ENCODE measurements around the gene ZPBP.
"Not testable (repeated sequence)": the region's sequence is repeated elsewhere in the genome, so short reads cannot be mapped to it uniquely, and the experiment has no call there.

ZPBP gene

DNA sequence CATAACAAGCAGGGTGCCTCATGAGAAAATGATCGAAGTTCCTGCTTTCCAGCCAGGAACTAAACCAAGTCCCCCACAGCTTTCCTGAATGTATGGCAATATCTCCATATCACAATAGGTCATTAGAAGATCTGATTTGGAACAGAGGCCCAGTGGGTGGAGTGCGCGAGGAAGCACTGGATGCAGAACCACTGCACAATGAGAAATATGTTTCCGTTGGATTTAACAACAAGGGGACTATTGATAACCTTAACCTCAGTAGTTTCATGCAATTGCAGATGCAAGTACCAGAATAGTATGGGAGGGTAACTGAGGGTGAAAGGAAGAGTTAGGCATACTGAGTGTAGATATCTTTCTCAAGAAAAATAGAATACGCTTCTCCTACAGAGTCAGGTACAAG, 45.3 kb downstream of the ZPBP start:
- Histone ChIP-seq H3K23ac (ENCODE audit: low read length in 2 of 2) (no peak overlapping the region), H3K9ac (ENCODE audit: low read length) (no peak overlapping the region), H3K27me3 (ENCODE audit: control insufficient read depth in 1 of 2, insufficient read depth in 1 of 2, low read length in 2 of 2) (no peaks in the 10 kb centered on the region), H3K9me3 (ENCODE audit: control insufficient read depth, low read length) (no peaks in the 10 kb centered on the region), H2BK120ac (ENCODE audit: low read depth, low read length) (no peak overlapping the region), H3K18ac (ENCODE audit: low read depth in 1 of 2, low read length in 2 of 2) (no peak overlapping the region), H2BK15ac (ENCODE audit: low read depth, poor library complexity, severe bottlenecking) (no peak overlapping the region), H3K27ac (ENCODE audit: low read length, poor library complexity, severe bottlenecking) (no peak overlapping the region), H3K36me3 (ENCODE audit: control insufficient read depth in 1 of 2, insufficient read depth in 2 of 2, low read depth in 1 of 2, low read length in 2 of 2) (no peaks in the 10 kb centered on the region), H4K91ac (ENCODE audit: low read length) (no peak overlapping the region), H3K4me3 (ENCODE audit: insufficient read depth in 1 of 2, low read depth in 1 of 2, low read length in 2 of 2) (no peak overlapping the region), H4K8ac (ENCODE audit: low read length) (no peak overlapping the region), H2AFZ (ENCODE audit: low read depth, low read length) (no peak overlapping the region), H2AK5ac (ENCODE audit: low read length, severe bottlenecking) (no peak overlapping the region), H2BK12ac (ENCODE audit: low read length in 2 of 2) (no peak overlapping the region), H3K4ac (ENCODE audit: low read depth in 1 of 2, low read length in 2 of 2) (no peak overlapping the region), H2BK5ac (ENCODE audit: low read depth, low read length, poor library complexity, severe bottlenecking) (no peak overlapping the region), H3K14ac (ENCODE audit: low read length in 2 of 2) (no peak overlapping the region), H3K79me1 (replicated peaks; ENCODE audit: low read length, poor library complexity, severe bottlenecking) (no peaks in the 10 kb centered on the region), H3K4me2 (ENCODE audit: low read length, poor library complexity, severe bottlenecking) (no peak overlapping the region), H3K4me1 (ENCODE audit: control insufficient read depth, insufficient read depth, low read depth, low read length) (no peaks in the 10 kb centered on the region)
- DNase-seq, result no peak
- WGBS, result 84% methylated on average over 4 of the region's 5 CpGs

DNA sequence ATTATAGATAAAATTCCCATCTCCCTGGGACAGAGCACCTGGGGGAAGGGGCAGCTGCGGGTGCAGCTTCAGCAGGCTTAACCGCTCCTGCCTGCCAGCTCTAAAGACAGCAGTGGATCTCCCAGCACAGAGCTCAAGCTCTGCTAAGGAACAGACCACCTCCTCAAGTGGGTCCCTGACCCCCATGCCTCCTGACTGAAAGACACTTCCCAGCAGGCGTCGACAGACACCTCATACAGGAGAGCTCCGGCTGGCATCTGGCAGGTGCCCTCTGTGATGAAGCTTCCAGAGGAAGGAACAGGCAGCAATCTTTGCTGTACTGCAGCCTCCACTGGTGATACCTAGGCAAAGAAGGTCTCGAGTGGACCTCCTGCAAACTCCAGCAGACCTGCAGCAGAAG, 51.9 kb downstream of the ZPBP start:
- not testable (repeated sequence) for H3K4me1 ChIP-seq (ENCODE audit: control insufficient read depth, insufficient read depth, low read depth, low read length); H3K14ac ChIP-seq (ENCODE audit: low read length in 2 of 2); H2AFZ ChIP-seq (ENCODE audit: low read depth, low read length); H3K4me3 ChIP-seq (ENCODE audit: insufficient read depth in 1 of 2, low read depth in 1 of 2, low read length in 2 of 2); H2BK5ac ChIP-seq (ENCODE audit: low read depth, low read length, poor library complexity, severe bottlenecking); H3K79me1 ChIP-seq (replicated peaks; ENCODE audit: low read length, poor library complexity, severe bottlenecking); H3K9ac ChIP-seq (ENCODE audit: low read length); H4K91ac ChIP-seq (ENCODE audit: low read length); H4K8ac ChIP-seq (ENCODE audit: low read length); H3K27me3 ChIP-seq (ENCODE audit: control insufficient read depth in 1 of 2, insufficient read depth in 1 of 2, low read length in 2 of 2); H2BK120ac ChIP-seq (ENCODE audit: low read depth, low read length); H3K23ac ChIP-seq (ENCODE audit: low read length in 2 of 2); H3K4ac ChIP-seq (ENCODE audit: low read depth in 1 of 2, low read length in 2 of 2); H3K27ac ChIP-seq (ENCODE audit: low read length, poor library complexity, severe bottlenecking); H2BK12ac ChIP-seq (ENCODE audit: low read length in 2 of 2); H3K9me3 ChIP-seq (ENCODE audit: control insufficient read depth, low read length); H2BK15ac ChIP-seq (ENCODE audit: low read depth, poor library complexity, severe bottlenecking); H3K4me2 ChIP-seq (ENCODE audit: low read length, poor library complexity, severe bottlenecking); H3K36me3 ChIP-seq (ENCODE audit: control insufficient read depth in 1 of 2, insufficient read depth in 2 of 2, low read depth in 1 of 2, low read length in 2 of 2); H2AK5ac ChIP-seq (ENCODE audit: low read length, severe bottlenecking); H3K18ac ChIP-seq (ENCODE audit: low read depth in 1 of 2, low read length in 2 of 2); DNase-seq
- 74% methylated on average over 6 of the region's 6 CpGs for WGBS

DNA sequence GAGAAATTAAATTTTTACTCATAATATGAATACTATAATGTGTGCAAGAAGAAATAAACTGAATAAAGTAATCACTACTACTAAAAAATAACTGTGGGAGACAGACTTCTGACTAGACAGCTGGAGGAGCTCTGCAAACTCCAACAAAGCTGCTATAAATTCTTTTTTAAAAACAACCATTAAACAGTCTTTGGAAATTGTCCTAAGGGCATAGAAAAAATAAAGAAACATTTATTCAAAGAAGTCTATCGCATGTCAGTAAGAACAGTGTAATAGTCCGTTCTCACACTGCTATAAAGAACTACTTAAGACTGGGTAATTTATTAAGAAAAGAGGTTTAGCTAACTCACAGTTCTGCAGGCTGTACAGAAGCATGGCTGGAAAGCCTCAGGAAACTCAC, 56.0 kb downstream of the ZPBP start:
- no peak overlapping the region for H4K8ac ChIP-seq (ENCODE audit: low read length)
- H3K27me3 ChIP-seq (ENCODE audit: control insufficient read depth in 1 of 2, insufficient read depth in 1 of 2, low read length in 2 of 2), result peaks cover 0 to 2% of the 10 kb centered on the region in 2 experiments
- no peak overlapping the region for H3K23ac ChIP-seq (ENCODE audit: low read length in 2 of 2)
- H2BK5ac ChIP-seq (ENCODE audit: low read depth, low read length, poor library complexity, severe bottlenecking), result no peak overlapping the region
- no peak overlapping the region for H3K4me3 ChIP-seq (ENCODE audit: insufficient read depth in 1 of 2, low read depth in 1 of 2, low read length in 2 of 2)
- H3K9ac ChIP-seq (ENCODE audit: low read length), result no peak overlapping the region
- H3K79me1 ChIP-seq (replicated peaks; ENCODE audit: low read length, poor library complexity, severe bottlenecking), result no peaks in the 10 kb centered on the region
- no peak for DNase-seq
- H2BK15ac ChIP-seq (ENCODE audit: low read depth, poor library complexity, severe bottlenecking), result no peak overlapping the region
- no peak overlapping the region for H4K91ac ChIP-seq (ENCODE audit: low read length)
- H3K4me2 ChIP-seq (ENCODE audit: low read length, poor library complexity, severe bottlenecking), result no peak overlapping the region
- no CpG with 5 or more reads among the region's 2 CpGs for WGBS
- H3K18ac ChIP-seq (ENCODE audit: low read depth in 1 of 2, low read length in 2 of 2), result no peak overlapping the region
- no peak overlapping the region for H2BK120ac ChIP-seq (ENCODE audit: low read depth, low read length)
- H2AK5ac ChIP-seq (ENCODE audit: low read length, severe bottlenecking), result no peak overlapping the region
- no peak overlapping the region for H2BK12ac ChIP-seq (ENCODE audit: low read length in 2 of 2)
- H3K9me3 ChIP-seq (ENCODE audit: control insufficient read depth, low read length), result no peaks in the 10 kb centered on the region
- no peak overlapping the region for H3K27ac ChIP-seq (ENCODE audit: low read length, poor library complexity, severe bottlenecking)
- H2AFZ ChIP-seq (ENCODE audit: low read depth, low read length), result no peak overlapping the region
- H3K4ac ChIP-seq (ENCODE audit: low read depth in 1 of 2, low read length in 2 of 2), result no peak overlapping the region
- no peaks in the 10 kb centered on the region for H3K36me3 ChIP-seq (ENCODE audit: control insufficient read depth in 1 of 2, insufficient read depth in 2 of 2, low read depth in 1 of 2, low read length in 2 of 2)
- H3K14ac ChIP-seq (ENCODE audit: low read length in 2 of 2), result no peak overlapping the region
- H3K4me1 ChIP-seq (ENCODE audit: control insufficient read depth, insufficient read depth, low read depth, low read length), result no peaks in the 10 kb centered on the region

DNA sequence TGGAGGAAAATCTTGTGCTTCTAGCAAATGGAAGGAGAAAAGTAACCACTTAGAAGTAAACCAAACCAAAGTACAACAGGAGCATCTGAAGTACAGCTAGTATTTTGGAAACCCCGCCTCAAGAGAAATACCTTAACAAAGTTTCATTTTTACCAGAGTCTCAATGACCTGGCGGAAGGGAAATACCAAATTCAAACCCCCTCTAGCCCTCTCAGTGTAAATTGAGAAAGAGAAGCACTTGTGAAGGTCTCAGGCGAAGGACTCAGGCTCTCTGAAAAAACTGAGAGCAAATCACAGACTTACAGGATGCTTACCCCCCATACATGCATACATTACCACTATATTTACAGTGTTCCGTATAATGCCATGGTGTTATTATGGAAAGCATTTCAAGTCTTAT, 70.1 kb downstream of the ZPBP start:
- Histone ChIP-seq H3K4me3 (ENCODE audit: insufficient read depth in 1 of 2, low read depth in 1 of 2, low read length in 2 of 2) (no peak overlapping the region), H3K4me2 (ENCODE audit: low read length, poor library complexity, severe bottlenecking) (no peak overlapping the region), H2AFZ (ENCODE audit: low read depth, low read length) (no peak overlapping the region), H4K91ac (ENCODE audit: low read length) (no peak overlapping the region), H3K14ac (ENCODE audit: low read length in 2 of 2) (no peak overlapping the region), H3K9ac (ENCODE audit: low read length) (no peak overlapping the region), H2AK5ac (ENCODE audit: low read length, severe bottlenecking) (no peak overlapping the region), H2BK15ac (ENCODE audit: low read depth, poor library complexity, severe bottlenecking) (no peak overlapping the region), H3K18ac (ENCODE audit: low read depth in 1 of 2, low read length in 2 of 2) (no peak overlapping the region), H3K23ac (ENCODE audit: low read length in 2 of 2) (no peak overlapping the region), H3K79me1 (replicated peaks; ENCODE audit: low read length, poor library complexity, severe bottlenecking) (no peaks in the 10 kb centered on the region), H3K4ac (ENCODE audit: low read depth in 1 of 2, low read length in 2 of 2) (no peak overlapping the region), H2BK12ac (ENCODE audit: low read length in 2 of 2) (no peak overlapping the region), H2BK120ac (ENCODE audit: low read depth, low read length) (no peak overlapping the region), H4K8ac (ENCODE audit: low read length) (no peak overlapping the region), H3K9me3 (ENCODE audit: control insufficient read depth, low read length) (no peaks in the 10 kb centered on the region), H2BK5ac (ENCODE audit: low read depth, low read length, poor library complexity, severe bottlenecking) (no peak overlapping the region), H3K27ac (ENCODE audit: low read length, poor library complexity, severe bottlenecking) (no peak overlapping the region), H3K36me3 (ENCODE audit: control insufficient read depth in 1 of 2, insufficient read depth in 2 of 2, low read depth in 1 of 2, low read length in 2 of 2) (no peaks in the 10 kb centered on the region), H3K27me3 (ENCODE audit: control insufficient read depth in 1 of 2, insufficient read depth in 1 of 2, low read length in 2 of 2) (no peaks in the 10 kb centered on the region), H3K4me1 (ENCODE audit: control insufficient read depth, insufficient read depth, low read depth, low read length) (no peaks in the 10 kb centered on the region)
- 91% methylated on average over 3 of the region's 4 CpGs for WGBS
- DNase-seq, result no peak

Measured in mesenchymal stem cell (in vitro differentiated cells and primary cell).